ENCODE measurements around the gene SCAMP3.
"Not testable (repeated sequence)": the region's sequence is repeated elsewhere in the genome, so short reads cannot be mapped to it uniquely, and the experiment has no call there.

SCAMP3 gene

GRCh38 chr1:155254714-155255242 is 7.4 kb downstream of the SCAMP3 start:
- no peak for DNase-seq (ENCODE audit: low read depth)

GRCh38 chr1:155254228-155254713 is 7.9 kb downstream of the SCAMP3 start:
- no peak for DNase-seq (ENCODE audit: low read depth)

GRCh38 chr1:155253797-155254196 is 8.4 kb downstream of the SCAMP3 start:
- no peak for DNase-seq (ENCODE audit: low read depth)

GRCh38 chr1:155253208-155253607 is 9.0 kb downstream of the SCAMP3 start:
- DNase-seq (ENCODE audit: low read depth) = no peak

GRCh38 chr1:155251566-155251965 is 10.6 kb downstream of the SCAMP3 start:
- no peak for DNase-seq (ENCODE audit: low read depth)

GRCh38 chr1:155250633-155251449 is 11.3 kb downstream of the SCAMP3 start:
- peak; percentile 93 for DNase-seq (ENCODE audit: low read depth)

- DNase-seq (ENCODE audit: low read depth) = no peak
These were observed 11.9 kb downstream of the SCAMP3 start for GRCh38 chr1:155250246-155250632.

- DNase-seq (ENCODE audit: low read depth) = no peak
These were observed 14.2 kb downstream of the SCAMP3 start for GRCh38 chr1:155247667-155248553.

GRCh38 chr1:155246796-155247195 is 15.4 kb downstream of the SCAMP3 start:
- DNase-seq (ENCODE audit: low read depth) = not testable (repeated sequence)

- DNase-seq (ENCODE audit: low read depth) = no peak
These were observed 17.0 kb downstream of the SCAMP3 start for GRCh38 chr1:155245163-155245524.

GRCh38 chr1:155244368-155245162 is 17.6 kb downstream of the SCAMP3 start:
- peak; percentile 89 for DNase-seq (ENCODE audit: low read depth)

GRCh38 chr1:155242805-155243358 is 19.3 kb downstream of the SCAMP3 start:
- DNase-seq (ENCODE audit: low read depth) = no peak

GRCh38 chr1:155241841-155242264 is 20.3 kb downstream of the SCAMP3 start:
- DNase-seq (ENCODE audit: low read depth) = no peak

GRCh38 chr1:155241069-155241679 is 21.0 kb downstream of the SCAMP3 start:
- peak; percentile 43 for DNase-seq (ENCODE audit: low read depth)

- no peak for DNase-seq (ENCODE audit: low read depth)
These were observed 25.7 kb downstream of the SCAMP3 start for GRCh38 chr1:155236451-155236850.

GRCh38 chr1:155235375-155235774 is 26.8 kb downstream of the SCAMP3 start:
- not testable (repeated sequence) for DNase-seq (ENCODE audit: low read depth)

GRCh38 chr1:155233502-155233901 is 28.7 kb downstream of the SCAMP3 start:
- DNase-seq (ENCODE audit: low read depth) = not testable (repeated sequence)

GRCh38 chr1:155232001-155232978 is 29.9 kb downstream of the SCAMP3 start:
- not testable (repeated sequence) for DNase-seq (ENCODE audit: low read depth)

GRCh38 chr1:155231302-155231701 is 30.9 kb downstream of the SCAMP3 start:
- DNase-seq (ENCODE audit: low read depth) = not testable (repeated sequence)

GRCh38 chr1:155228096-155228427 is 34.1 kb downstream of the SCAMP3 start:
- no peak for DNase-seq (ENCODE audit: low read depth)
